GM12864 (cell line): ENCODE results near the gene TNS2.

ENCODE experiments used
- DNase-seq: peaks from one replicate; pipeline ENCODE4 v3.0.0-alpha.2; 2011; ENCODE audit warnings: low read depth
- H3K4me3 ChIP-seq: 2 replicates; pipeline ENCODE4 v1.5.1; 2011; ENCODE audit warnings: mild to moderate bottlenecking, low read depth, low read length, control low read depth
- CTCF ChIP-seq: IDR thresholded peaks from 2 replicates; pipeline ENCODE4 v1.5.1; 2011; ENCODE audit warnings: low read depth, mild to moderate bottlenecking, moderate library complexity, low read length, control low read depth, inconsistent platforms; ENCODE audit errors: missing control alignments

TNS2 gene

GRCh38 chr12:53063708-53064612 is 14.1 kb downstream of the TNS2 start:
- no peak for TF ChIP-seq CTCF
- no peak for DNase-seq
- no peak overlapping the region for H3K4me3 ChIP-seq

- H3K4me3 ChIP-seq, result no peak overlapping the region
- DNase-seq, result no peak
- TF ChIP-seq CTCF, result no peak
These were observed 15.0 kb downstream of the TNS2 start for GRCh38 chr12:53064613-53065436.

GRCh38 chr12:53065470-53065869 is 15.6 kb downstream of the TNS2 start:
- TF ChIP-seq CTCF, result no peak

GRCh38 chr12:53065975-53066931 is 16.4 kb downstream of the TNS2 start:
- peak; percentile 95 for TF ChIP-seq CTCF
- no peak for DNase-seq
- H3K4me3 ChIP-seq, result no peak overlapping the region

More at GRCh38 chr12:53065470-53065869, 15.6 kb downstream of the TNS2 start:
- DNase-seq, result no peak
- no peak overlapping the region for H3K4me3 ChIP-seq

- H3K4me3 ChIP-seq, result no peak overlapping the region
- TF ChIP-seq CTCF, result no peak
- DNase-seq, result no peak
These were observed 17.5 kb downstream of the TNS2 start for GRCh38 chr12:53067074-53067992.
